Activated CD4-positive, alpha-beta T cell treated with anti-CD3 and anti-CD28 coated beads, Interleukin-2, amount 50 U/mL, for 1 hour (primary cell): Measurements from ENCODE around the gene MRPL49.
A peak's percentile ranks its signal among the peaks of the same experiment; 100 is the strongest.
"Not testable (repeated sequence)": the region's sequence is repeated elsewhere in the genome, so short reads cannot be mapped to it uniquely, and the experiment has no call there.

ENCODE experiments used
- DNase-seq: peaks from one replicate; pipeline ENCODE4 v3.0.0-alpha.2; 2020

Gene MRPL49

DNA sequence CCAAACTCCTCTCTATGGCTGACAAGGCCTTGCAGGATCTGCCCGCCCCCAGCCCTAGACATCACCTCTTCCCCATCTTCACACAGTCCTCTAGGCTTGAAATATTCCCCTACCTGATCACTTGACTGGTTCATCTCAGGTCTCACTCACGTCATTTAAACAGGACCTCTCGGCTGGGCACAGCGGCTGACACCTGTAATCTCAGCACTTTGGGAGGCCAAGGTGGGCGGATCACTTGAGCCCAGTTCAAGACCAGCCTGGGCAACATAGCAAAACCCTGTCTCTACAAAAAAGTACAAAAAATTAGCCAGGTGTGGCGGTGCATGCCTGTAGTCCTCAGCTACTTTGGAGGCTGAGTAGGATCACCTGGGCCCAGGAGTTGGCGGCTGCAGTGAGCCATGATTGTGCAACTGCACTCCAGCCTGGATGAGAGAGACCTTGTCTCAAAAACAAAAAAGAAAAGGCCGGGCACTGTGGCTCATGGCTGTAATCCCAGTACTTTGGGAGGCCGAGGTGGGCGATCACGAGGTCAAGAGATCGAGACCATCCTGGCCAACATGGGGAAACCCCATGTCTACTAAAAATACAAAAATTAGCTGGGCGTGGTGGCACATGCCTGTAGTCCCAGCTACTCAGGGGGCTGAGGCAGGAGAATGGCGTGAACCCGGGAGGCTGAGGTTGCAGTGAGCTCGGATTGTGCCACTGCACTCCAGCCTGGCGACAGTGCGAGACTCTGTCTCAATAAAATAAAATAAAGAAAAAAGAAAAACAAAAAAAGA, 3.0 kb upstream of the MRPL49 start:
- DNase-seq, result not testable (repeated sequence)

- DNase-seq, result no peak
Observed at GRCh38 chr11:65119670-65119995, 2.5 kb upstream of the MRPL49 start.

GRCh38 chr11:65120831-65121230, 1.3 kb upstream of the MRPL49 start:
- no peak for DNase-seq

GRCh38 chr11:65121447-65121864, 665 bp upstream of the MRPL49 start:
- DNase-seq, result no peak

GRCh38 chr11:65124480-65125196, 2.5 kb downstream of the MRPL49 start:
- no peak for DNase-seq

DNA sequence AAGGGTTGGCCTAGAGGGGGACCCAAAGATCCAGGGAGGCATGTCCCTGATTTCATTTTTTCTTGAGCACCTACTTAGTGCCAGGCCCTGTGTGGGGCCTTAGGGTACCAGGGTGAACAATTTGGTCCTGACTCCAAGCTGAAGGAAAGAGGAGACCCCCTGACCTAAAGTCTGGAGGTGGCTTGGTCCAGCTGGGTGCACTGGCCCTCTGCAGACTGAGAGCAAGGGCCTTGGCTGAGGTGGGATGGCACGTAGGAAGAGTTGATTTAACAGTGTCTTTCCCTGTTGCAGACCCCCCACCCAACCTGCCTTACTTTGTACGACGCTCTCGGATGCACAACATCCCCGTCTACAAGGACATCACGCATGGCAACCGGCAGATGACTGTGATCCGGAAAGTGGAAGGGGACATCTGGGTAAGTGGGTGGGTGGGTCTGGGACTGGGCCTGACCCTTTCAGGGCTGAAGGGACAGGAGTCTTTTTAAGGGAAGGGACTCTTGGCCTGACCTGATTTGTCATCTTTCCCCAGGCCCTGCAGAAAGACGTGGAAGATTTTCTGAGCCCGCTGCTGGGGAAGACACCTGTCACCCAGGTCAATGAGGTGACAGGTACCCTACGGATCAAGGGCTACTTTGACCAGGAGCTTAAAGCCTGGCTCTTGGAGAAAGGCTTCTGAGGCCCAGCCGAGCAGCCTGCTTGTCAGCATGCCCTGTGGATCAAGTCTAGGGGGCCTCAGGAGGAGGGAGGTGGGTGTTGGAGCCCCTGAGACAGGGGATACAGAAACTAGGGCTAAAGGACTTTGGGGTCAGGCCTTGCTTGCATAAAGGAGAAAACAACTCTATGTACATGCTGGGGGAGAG, 3.3 kb downstream of the MRPL49 start:
- no peak for DNase-seq

DNA sequence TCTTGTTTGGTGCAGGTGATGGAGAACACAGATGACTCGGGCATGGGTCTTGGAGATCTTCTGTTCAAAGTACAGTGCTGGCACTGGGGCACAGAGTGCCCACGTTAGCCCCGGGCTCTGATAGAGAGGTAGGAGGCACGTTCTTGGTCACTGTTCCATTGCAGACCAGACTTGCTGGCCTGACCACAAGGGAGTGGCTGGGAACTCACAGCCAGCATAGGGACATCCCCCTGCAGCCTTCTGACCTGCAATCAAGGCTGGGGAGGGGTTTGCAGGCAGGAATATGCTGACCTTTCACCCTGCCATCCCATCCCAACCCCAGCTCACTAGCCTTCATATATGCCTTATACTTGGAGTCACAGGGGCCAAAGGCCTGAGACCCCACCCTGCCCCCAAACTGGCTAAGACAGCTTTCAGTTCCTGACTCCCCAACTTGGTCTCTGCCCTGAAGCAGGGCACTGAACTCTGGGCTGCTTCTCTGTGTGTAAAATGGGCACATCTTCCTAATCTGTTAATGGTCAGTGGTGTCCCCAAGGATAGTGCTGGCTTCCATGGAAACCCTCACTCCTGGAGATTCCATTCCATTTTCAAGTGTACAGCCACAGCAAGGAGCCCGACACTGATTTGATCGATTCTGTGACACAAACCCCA, 4.6 kb downstream of the MRPL49 start:
- DNase-seq, result no peak

DNA sequence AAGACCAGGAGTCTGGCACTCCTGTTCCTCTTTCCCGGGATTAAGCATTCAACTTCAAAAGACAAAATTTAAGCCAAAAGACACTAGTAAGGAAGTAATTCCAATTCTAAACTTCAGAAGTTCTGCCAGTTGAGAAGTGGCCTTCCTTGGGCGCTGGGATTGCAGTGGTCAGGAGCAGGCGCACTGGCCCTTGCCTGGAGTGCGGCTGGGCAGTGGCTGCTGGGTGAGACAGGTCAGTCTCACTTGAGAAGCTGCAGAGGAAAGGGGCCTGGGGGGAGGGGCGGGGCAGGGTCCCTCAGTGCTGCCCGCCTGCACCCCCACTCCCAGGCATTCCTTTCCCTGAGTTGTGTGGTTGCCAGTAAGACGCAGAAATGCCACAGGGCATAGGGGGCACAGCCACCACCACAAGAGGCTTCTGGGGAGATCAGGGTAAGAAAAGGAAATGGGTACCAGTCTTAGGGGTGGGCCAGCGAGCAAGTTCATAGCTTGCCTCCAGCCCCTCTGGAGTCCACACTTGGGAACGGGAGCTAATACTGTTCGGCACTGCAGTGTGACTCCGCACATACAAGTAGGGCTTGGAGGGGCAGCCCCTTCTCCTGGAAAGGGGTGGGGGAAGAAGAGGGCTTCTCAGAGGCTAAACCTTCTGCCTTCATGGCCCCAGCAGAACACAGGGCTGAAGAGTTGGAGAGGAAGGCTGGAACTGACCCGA, 5.5 kb downstream of the MRPL49 start:
- DNase-seq, result no peak

DNA sequence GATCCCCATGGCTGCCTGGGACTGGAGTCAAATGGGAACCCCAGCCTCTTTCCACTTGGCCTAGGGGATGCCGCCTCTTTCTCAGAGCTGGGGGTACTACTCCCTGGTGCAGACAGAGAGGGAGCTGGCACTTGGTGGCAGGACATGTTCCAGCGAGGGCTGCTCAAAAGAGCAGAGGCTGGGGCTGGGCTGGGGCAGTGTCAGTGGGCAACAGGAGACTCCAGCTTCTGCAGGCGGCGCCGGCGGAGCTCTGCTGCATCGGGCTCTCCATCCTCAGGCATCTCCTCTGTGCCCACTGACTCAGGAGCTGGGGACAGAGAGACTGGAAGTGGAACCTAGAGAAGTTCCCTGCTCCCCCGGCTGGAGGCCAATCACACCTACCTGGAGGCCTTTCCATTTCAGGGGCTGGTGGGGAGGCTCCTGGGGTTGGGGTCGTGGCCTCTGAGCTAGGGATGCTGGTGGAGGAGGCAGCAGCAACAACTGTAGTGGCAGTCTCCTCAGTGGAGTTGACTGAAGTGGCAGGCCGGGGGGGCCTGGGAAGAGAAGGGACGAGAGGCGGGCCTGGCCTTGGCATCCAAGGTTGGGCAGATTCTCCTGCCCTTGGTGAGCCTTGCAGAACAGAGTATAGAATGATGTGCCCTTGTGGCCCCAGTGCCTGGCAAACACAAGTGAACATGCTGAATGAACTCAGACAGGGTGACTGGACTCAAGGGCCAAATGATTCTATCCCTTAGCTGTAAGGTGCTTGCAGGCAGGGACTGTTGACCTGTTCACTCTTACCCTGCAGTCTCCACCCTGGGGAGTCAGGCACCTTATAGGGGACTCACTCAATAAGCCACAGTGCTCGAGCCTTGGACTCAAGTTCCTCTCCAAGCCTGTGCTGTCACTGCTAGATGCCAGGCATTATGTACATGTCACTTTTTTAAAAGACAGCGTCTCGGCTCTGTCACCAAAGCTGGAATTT, 6.3 kb downstream of the MRPL49 start:
- DNase-seq, result no peak

DNA sequence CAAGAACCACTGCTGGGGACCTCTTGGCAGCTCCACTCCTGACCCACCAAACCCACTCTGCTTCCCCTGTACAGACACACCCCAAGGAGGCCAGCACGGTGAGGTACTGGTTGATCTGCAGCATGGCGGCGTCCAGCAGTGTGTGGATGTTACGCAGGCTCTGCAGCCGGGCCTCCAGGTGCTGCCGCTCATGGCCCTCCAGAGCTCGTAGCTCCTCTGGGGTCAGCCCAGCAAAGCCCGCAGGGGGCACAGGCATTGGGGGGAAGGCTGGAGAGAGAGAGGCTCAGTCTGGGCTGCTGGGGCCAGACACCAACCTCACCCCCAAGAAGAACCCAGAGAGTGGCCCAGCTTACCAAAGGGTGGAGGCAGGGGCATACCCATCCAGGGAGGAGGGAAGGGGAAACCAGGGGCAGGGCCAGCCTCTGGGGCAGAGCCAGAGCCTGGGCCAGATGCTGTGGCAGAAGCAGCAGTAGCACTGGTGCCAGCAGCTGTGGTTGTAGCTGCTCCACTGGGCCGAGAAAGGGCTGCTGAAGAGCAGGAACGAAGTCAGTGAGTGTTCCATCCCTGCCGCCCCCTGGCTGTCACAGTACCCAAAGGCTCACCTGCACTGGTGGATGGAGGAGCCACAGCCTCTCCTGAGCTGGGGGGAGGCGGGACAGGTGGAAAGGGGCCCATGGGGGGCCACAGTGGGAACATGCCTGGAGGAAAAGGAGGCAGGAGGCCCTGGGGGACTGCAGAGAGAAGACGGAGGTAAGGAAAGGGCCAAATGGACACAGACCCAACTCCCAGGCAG, 7.7 kb downstream of the MRPL49 start:
- DNase-seq, result no peak

DNA sequence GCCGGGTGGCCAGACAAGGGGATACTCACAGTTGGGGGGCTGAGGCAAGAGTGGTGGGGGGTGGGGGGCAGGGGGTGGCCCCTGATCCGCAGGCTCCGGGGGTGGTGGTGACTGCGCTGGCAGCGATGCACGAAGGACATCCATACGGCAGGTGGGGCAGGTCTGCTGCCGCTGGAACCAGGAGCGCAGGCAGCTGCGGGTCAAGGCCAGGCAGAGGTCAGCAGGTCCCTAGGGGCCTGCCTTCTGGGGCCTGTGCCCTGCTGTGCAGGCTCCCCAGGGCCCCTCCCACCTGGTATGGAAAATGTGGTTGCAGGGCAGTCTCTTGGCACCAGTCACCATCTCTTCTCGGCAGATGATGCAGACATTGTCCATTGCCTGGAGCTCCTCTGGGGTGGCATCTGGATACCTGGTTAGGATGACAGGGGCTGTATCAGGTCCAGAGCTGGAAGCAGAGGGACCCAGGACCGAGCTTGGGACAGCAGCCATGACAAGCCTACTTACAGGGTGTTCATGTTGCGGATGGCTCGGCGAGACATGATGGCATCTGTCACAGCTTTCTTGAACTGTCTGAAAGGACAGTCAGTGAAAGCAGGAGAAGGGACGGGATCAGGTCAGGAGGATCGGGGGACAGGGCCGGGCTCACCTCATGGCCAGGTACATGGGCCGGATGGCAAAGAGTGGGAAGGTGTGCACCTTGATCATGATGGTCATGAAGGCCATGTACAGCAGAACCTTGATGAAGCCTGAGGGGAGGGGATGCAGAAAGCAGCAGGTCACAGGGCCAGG, 8.7 kb downstream of the MRPL49 start:
- no peak for DNase-seq

DNA sequence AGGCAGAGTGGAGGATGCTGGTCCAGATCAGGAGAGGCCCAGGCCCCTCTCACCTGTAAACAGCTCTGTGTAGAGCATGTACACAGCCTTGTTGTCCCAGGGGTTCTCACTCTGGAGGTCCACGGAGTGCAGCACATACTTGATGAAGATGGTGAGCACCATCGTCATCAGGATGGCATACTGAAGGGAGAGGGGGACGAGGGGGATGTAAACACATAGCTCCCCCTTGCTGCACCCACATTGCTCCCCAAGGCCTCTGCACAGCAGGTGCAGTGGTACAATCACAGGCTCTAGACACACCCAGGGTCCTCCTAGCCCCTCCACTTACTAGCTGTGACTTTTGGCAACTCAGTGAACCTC, 9.3 kb downstream of the MRPL49 start:
- DNase-seq, result no peak

DNA sequence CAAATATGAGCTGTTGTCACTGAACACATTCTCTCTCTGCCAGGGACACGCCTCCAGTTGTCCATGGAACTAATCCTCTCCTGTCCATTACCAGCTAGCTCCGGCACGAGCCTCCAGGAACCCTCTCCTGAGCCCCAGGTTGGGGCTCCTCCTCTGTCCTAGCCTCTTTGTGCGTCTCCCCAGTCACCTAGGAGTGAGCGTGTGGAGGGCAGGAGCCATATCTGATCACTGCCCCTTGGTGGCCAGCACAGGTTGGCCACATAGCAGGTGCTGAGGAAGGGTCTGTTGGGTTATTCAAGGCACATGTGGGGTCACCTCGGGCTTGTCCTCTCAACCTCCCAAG, 9.7 kb downstream of the MRPL49 start:
- DNase-seq, result no peak

DNA sequence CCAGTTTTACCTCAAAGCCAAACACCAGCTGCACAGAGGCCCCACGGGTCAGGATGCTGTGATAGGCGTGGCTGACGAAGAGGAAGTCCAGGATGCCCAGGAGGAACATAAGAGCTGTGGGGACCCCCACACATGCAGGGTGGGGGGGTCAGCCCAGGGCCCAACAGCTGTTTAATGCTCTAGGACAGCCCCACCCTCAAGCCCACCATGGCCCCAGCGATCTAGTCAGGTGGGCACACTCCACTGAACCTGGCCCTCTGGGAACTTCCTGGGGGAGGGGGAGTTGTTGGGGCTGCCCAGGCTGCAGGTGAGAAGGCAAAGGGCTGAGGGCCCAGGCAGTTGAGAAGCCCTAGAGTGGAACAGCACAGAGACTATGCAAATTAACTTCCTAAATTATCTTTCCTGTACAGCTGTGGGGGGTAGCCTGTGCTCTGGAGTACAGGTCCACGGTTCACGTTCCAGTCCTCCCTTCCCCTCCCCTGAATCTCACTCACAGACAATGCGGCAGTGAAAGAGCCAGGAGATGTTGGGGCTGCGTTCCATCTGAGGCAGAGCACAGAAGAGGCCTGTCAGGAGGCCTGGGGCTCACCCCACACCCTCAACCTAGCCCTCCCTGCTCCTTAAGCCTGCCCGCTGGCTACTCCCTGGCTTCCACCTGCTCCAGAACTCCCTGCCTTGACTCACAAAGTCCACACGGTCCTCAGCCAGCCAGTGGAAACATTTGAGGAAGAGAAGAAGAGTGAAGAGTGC, 10.3 kb downstream of the MRPL49 start:
- no peak for DNase-seq

GRCh38 chr11:65132988-65133700, 11.0 kb downstream of the MRPL49 start:
- DNase-seq, result peak; percentile 47

GRCh38 chr11:65133724-65134123, 11.6 kb downstream of the MRPL49 start:
- no peak for DNase-seq

- DNase-seq, result peak; percentile 88
Observed at GRCh38 chr11:65134240-65134951, 12.3 kb downstream of the MRPL49 start, which contains the start of gene SYVN1. Gene SYVN1 (minus strand): TSS chr11:65134519. CDS start chr11:65133601, 918 bp downstream.
